SK-N-MC (cell line): ENCODE data around the gene PEPD.
"Not testable (repeated sequence)": the region's sequence is repeated elsewhere in the genome, so short reads cannot be mapped to it uniquely, and the experiment has no call there.

Source experiments
- DNase-seq: peaks from one replicate; pipeline ENCODE4 v3.0.0-alpha.2; 2011; ENCODE audit warnings: low read depth, low spot score
- H3K27ac ChIP-seq: fragments of 200-600 bp; sonication (generic); 2 replicates; pipeline ENCODE4 v1.5.1; 2016; ENCODE audit warnings: mixed run types
- H3K36me3 ChIP-seq: fragments of 200-600 bp; sonication (generic); 2 replicates; pipeline ENCODE4 v1.6.1; 2017; ENCODE audit warnings: antibody characterized with exemption, low read length, mixed read lengths; ENCODE audit not compliant: insufficient read depth
- H3K4me3 ChIP-seq: fragments of 200-600 bp; sonication (generic); 2 replicates; pipeline ENCODE4 v1.5.1; 2016
- H3K9ac ChIP-seq: fragments of 200-600 bp; sonication (generic); 2 replicates; pipeline ENCODE4 v1.8.0; 2017; ENCODE audit warnings: mixed run types, mixed read lengths; ENCODE audit not compliant: insufficient read length
- H3K9me3 ChIP-seq: fragments of 200-600 bp; sonication (generic); 2 replicates; pipeline ENCODE4 v1.6.1; 2017; ENCODE audit warnings: low read depth, mild to moderate bottlenecking, antibody characterized with exemption, low read length, moderate library complexity, mixed read lengths
- EZH2 ChIP-seq: fragments of 200-600 bp; sonication (generic); IDR thresholded peaks from one replicate; pipeline ENCODE4 v1.6.1; 2017; ENCODE audit warnings: antibody characterized with exemption
- FOXP2 ChIP-seq: optimal IDR thresholded peaks from 2 replicates; pipeline ENCODE3; 2011; ENCODE audit warnings: mild to moderate bottlenecking, moderate library complexity; ENCODE audit not compliant: insufficient read depth; ENCODE audit errors: extremely low read length, control extremely low read depth
- POLR2AphosphoS5 ChIP-seq: IDR thresholded peaks from 2 replicates; pipeline ENCODE4 v1.6.1; 2012; ENCODE audit warnings: mild to moderate bottlenecking, low read depth, low read length, borderline replicate concordance

The PEPD gene

GRCh38 chr19:33499248-33499647, 22.3 kb downstream of the PEPD start:
- Histone ChIP-seq H3K9me3 (no peaks in the 10 kb centered on the region), H3K36me3 (no peaks in the 10 kb centered on the region), H3K27ac (no peak overlapping the region), H3K4me3 (no peak overlapping the region), H3K9ac (no peak overlapping the region)
- DNase-seq = no peak
- no peak for TF ChIP-seq FOXP2
- no peak for TF ChIP-seq POLR2AphosphoS5
- TF ChIP-seq EZH2 = no peak

DNA sequence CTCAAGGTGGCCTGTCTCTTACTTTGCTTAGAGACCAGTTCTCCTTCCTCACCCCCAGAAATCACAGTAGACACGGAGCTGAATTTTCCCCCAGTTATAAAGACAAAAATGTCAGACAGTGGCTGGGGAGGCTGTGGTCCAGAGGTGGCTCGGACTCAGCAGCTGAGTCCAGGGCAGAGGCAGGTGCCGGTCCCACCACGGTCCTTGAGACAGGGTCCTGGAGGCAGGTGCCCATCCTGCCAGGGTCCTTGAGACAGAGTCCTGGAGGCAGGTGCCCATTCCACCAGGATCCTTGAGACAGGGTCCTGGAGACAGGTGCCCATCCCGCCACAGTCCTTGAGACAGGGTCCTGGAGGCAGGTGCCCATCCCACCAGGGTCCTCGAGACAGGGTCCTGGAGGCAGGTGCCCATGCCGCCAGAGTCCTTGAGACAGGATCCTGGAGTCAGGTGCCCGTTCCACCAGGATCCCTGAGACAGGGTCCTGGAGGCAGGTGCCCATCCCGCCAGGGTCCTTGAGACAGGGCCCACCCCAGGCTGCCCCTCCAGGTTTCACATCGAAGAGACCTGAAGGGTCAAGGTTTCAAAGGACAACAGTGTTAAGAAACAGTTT, 23.1 kb downstream of the PEPD start:
- H3K9me3 ChIP-seq = no peaks in the 10 kb centered on the region
- H3K4me3 ChIP-seq = no peak overlapping the region
- DNase-seq = no peak
- no peak for TF ChIP-seq FOXP2
- TF ChIP-seq EZH2 = no peak
- no peak for TF ChIP-seq POLR2AphosphoS5
- H3K9ac ChIP-seq = no peak overlapping the region
- H3K27ac ChIP-seq = no peak overlapping the region
- no peaks in the 10 kb centered on the region for H3K36me3 ChIP-seq

- H3K4me3 ChIP-seq = no peak overlapping the region
- DNase-seq = no peak
- no peak overlapping the region for H3K27ac ChIP-seq
- H3K9ac ChIP-seq = no peak overlapping the region
- H3K36me3 ChIP-seq = no peaks in the 10 kb centered on the region
- TF ChIP-seq POLR2AphosphoS5 (no peak), FOXP2 (no peak), EZH2 (no peak)
- no peaks in the 10 kb centered on the region for H3K9me3 ChIP-seq
These were observed 23.8 kb downstream of the PEPD start for GRCh38 chr19:33497778-33498175.

- DNase-seq = no peak
- Histone ChIP-seq H3K9me3 (no peaks in the 10 kb centered on the region), H3K36me3 (no peaks in the 10 kb centered on the region), H3K4me3 (no peak overlapping the region), H3K27ac (no peak overlapping the region), H3K9ac (no peak overlapping the region)
- TF ChIP-seq POLR2AphosphoS5 (no peak), FOXP2 (no peak), EZH2 (no peak)
These were observed 24.3 kb downstream of the PEPD start for GRCh38 chr19:33497131-33497777.

DNA sequence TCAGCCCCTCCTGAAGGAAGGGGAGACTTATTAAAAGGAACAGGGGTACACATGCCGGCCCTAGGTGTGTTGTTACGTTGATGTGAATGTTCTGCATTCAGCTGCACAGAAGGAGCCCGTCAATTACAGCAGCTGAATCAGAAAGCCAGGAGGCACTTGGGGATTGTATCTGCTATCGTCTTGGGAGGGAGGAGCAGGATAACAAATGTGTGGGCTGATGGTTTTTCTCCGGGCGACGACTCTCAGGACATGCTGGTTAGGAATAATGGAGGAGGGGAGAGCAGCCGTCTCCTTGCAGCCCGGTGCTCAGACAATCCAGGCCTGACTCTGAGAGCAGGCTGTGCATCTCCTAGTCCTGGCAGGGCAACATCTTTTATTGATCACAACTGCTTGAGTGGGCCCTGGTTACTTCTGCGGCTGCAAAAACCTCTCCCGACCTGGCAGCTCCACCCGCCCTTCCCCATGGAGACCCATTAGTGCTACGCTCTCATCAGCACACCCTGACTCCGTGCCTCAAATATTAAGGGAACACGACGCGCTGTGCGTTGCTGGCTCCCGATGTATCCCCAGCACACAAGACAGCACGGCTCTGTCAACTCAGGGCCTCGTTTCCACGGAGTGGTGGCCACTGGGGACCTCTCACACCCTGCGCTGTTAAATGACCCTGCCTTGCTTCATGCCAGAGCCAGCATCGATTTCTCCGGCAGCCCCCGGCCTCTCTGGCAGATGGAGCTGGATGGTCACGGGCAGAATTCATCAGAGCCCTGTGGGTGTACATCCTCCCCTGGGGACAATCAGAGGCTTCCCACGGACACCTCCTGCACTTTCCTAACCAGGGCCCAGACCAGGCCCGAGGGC, 25.3 kb downstream of the PEPD start:
- Histone ChIP-seq H3K36me3 (no peaks in the 10 kb centered on the region), H3K9ac (no peak overlapping the region), H3K4me3 (no peak overlapping the region), H3K27ac (no peak overlapping the region), H3K9me3 (no peaks in the 10 kb centered on the region)
- no peak for DNase-seq
- no peak for TF ChIP-seq POLR2AphosphoS5
- TF ChIP-seq FOXP2 = no peak
- TF ChIP-seq EZH2 = no peak

- no peak overlapping the region for H3K9ac ChIP-seq
- TF ChIP-seq FOXP2 = no peak
- no peak for TF ChIP-seq POLR2AphosphoS5
- TF ChIP-seq EZH2 = no peak
- no peak for DNase-seq
- H3K36me3 ChIP-seq = no peaks in the 10 kb centered on the region
- no peak overlapping the region for H3K27ac ChIP-seq
- no peaks in the 10 kb centered on the region for H3K9me3 ChIP-seq
- H3K4me3 ChIP-seq = no peak overlapping the region
These were observed 28.0 kb downstream of the PEPD start for GRCh38 chr19:33493401-33494275.

- Histone ChIP-seq H3K27ac (no peak overlapping the region), H3K9ac (no peak overlapping the region), H3K4me3 (no peak overlapping the region), H3K9me3 (no peaks in the 10 kb centered on the region), H3K36me3 (no peaks in the 10 kb centered on the region)
- no peak for TF ChIP-seq EZH2
- TF ChIP-seq POLR2AphosphoS5 = no peak
- no peak for TF ChIP-seq FOXP2
- DNase-seq = no peak
These were observed 28.6 kb downstream of the PEPD start for GRCh38 chr19:33492951-33493350.

DNA sequence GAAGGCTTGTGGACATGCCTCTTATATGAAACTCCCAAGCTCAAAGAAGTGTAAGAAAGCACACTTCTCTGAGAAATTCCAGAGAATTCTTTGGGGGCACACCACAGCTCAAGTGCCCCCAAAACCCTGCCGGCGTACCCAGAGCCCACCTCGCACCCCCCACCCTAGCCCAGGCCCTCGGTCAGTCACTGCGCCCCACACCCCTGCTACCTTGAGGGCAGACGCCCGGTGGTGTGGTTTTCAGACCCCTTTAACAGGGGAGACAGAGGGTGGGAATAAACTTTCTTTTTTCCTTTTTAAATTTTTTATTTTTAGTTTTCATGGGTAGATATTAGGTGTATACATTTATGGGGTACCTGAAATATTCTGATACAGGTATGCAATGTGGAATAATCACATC, 29.5 kb downstream of the PEPD start:
- no peaks in the 10 kb centered on the region for H3K36me3 ChIP-seq
- TF ChIP-seq FOXP2 = no peak
- TF ChIP-seq EZH2 = no peak
- TF ChIP-seq POLR2AphosphoS5 = no peak
- no peak overlapping the region for H3K9ac ChIP-seq

GRCh38 chr19:33490596-33490995, 31.0 kb downstream of the PEPD start:
- not testable (repeated sequence) for H3K36me3 ChIP-seq, H3K9me3 ChIP-seq, DNase-seq, H3K9ac ChIP-seq, H3K27ac ChIP-seq, H3K4me3 ChIP-seq

More for the DNA sequence above, 29.5 kb downstream of the PEPD start:
- DNase-seq = no peak
- no peaks in the 10 kb centered on the region for H3K9me3 ChIP-seq
- no peak overlapping the region for H3K4me3 ChIP-seq
- H3K27ac ChIP-seq = no peak overlapping the region
